ENCODE measurements around the gene ATAD1. TPM values are rescaled to one million over a fixed set of nuclear protein-coding genes. Genes with fewer than 3 reads are reported as not detected.
"Not testable (repeated sequence)": the region's sequence is repeated elsewhere in the genome, so short reads cannot be mapped to it uniquely, and the experiment has no call there.

The ATAD1 gene
- total RNA-seq, 2 donors from 2014 or later, result 54.2 to 55.9 TPM

GRCh38 chr10:87753995-87754866 lies 63.8 kb downstream of the ATAD1 start:
- Mint-ChIP-seq H3K4me1 (ENCODE audit: low read depth) (peaks cover 53% of the 10 kb centered on the region), H3K36me3 (ENCODE audit: insufficient read depth in 2 of 2) (peaks cover 5 to 9% of the 10 kb centered on the region in 2 donors), H3K9me3 (no peaks in the 10 kb centered on the region), H3K27ac (peak overlapping the region; percentile 84), H3K4me3 (peak overlapping the region; percentile 12 to 54), H3K27me3 (ENCODE audit: low read depth) (no peaks in the 10 kb centered on the region)
- ATAC-seq (replicated peaks in 1 of 2) (peak; percentile 51 to 65), DNase-seq (no peak)

GRCh38 chr10:87752566-87752965 lies 65.5 kb downstream of the ATAD1 start:
- DNase-seq (no peak), ATAC-seq (replicated peaks in 1 of 2) (no peak)
- no peaks in the 10 kb centered on the region for H3K27me3 Mint-ChIP-seq (ENCODE audit: low read depth)
- no peak overlapping the region for H3K4me3 Mint-ChIP-seq
- H3K4me1 Mint-ChIP-seq (ENCODE audit: low read depth), result peaks cover 48% of the 10 kb centered on the region
- H3K36me3 Mint-ChIP-seq (ENCODE audit: insufficient read depth in 2 of 2), result peaks cover 5 to 9% of the 10 kb centered on the region in 2 donors
- no peaks in the 10 kb centered on the region for H3K9me3 Mint-ChIP-seq
- H3K27ac Mint-ChIP-seq, result no peak overlapping the region

- ATAC-seq (replicated peaks in 1 of 2) (no peak), DNase-seq (no peak)
- Mint-ChIP-seq H3K27me3 (ENCODE audit: low read depth) (no peaks in the 10 kb centered on the region), H3K4me3 (no peak overlapping the region), H3K36me3 (ENCODE audit: insufficient read depth in 2 of 2) (peaks cover 5 to 6% of the 10 kb centered on the region in 2 donors), H3K4me1 (ENCODE audit: low read depth) (peaks cover 48% of the 10 kb centered on the region), H3K27ac (no peak overlapping the region), H3K9me3 (no peaks in the 10 kb centered on the region)
Observed at GRCh38 chr10:87751274-87751673, 66.8 kb downstream of the ATAD1 start.

DNA sequence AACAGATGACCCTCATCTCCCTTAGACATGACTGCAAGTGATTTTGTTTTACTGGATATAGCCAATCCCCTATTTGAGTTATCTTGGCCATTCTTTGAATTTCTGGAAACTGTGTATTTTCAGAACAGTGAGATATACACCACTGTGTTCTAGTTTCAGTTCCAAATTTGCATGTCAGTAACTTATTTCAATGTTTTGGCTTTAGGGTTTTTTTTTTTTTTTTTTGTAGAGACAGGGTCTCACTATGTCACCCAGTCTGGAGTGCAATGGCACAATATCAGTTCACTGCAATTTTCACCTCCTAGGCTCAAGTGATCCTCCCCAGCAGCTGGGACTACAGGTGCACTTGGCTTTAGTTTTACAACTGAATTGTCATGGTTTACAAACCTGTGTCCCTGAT lies 67.2 kb downstream of the ATAD1 start:
- Mint-ChIP-seq H3K9me3 (no peaks in the 10 kb centered on the region), H3K4me3 (peak overlapping the region in 1 of 2 donors; percentile 68), H3K36me3 (ENCODE audit: insufficient read depth in 2 of 2) (peaks cover 3 to 5% of the 10 kb centered on the region in 2 donors), H3K27me3 (ENCODE audit: low read depth) (no peaks in the 10 kb centered on the region), H3K4me1 (ENCODE audit: low read depth) (peaks cover 48% of the 10 kb centered on the region), H3K27ac (peak overlapping the region; percentile 86)
- ATAC-seq (replicated peaks in 1 of 2) (peak; percentile 56 to 64), DNase-seq (no peak)

- no peak overlapping the region for H3K27ac Mint-ChIP-seq
- peaks cover 2% of the 10 kb centered on the region in 2 donors for H3K36me3 Mint-ChIP-seq (ENCODE audit: insufficient read depth in 2 of 2)
- DNase-seq (no peak), ATAC-seq (replicated peaks in 1 of 2) (peak; percentile 24 to 41)
- no peaks in the 10 kb centered on the region for H3K9me3 Mint-ChIP-seq
- no peaks in the 10 kb centered on the region for H3K27me3 Mint-ChIP-seq (ENCODE audit: low read depth)
- H3K4me1 Mint-ChIP-seq (ENCODE audit: low read depth), result peaks cover 48% of the 10 kb centered on the region
- H3K4me3 Mint-ChIP-seq, result peak overlapping the region in 1 of 2 donors; percentile 68
Observed at GRCh38 chr10:87750001-87750671, 67.9 kb downstream of the ATAD1 start.

- H3K9me3 Mint-ChIP-seq; DNase-seq; H3K36me3 Mint-ChIP-seq (ENCODE audit: insufficient read depth in 2 of 2); H3K27ac Mint-ChIP-seq; H3K4me3 Mint-ChIP-seq; H3K27me3 Mint-ChIP-seq (ENCODE audit: low read depth); ATAC-seq (replicated peaks in 1 of 2): not testable (repeated sequence)
- H3K4me1 Mint-ChIP-seq (ENCODE audit: low read depth), result peaks cover 35% of the 10 kb centered on the region
Observed at GRCh38 chr10:87748244-87748643, 69.8 kb downstream of the ATAD1 start.

- Mint-ChIP-seq H3K36me3 (ENCODE audit: insufficient read depth in 2 of 2) (no peaks in the 10 kb centered on the region), H3K27me3 (ENCODE audit: low read depth) (no peaks in the 10 kb centered on the region)
- ATAC-seq (replicated peaks in 1 of 2), result no peak
Observed at GRCh38 chr10:87746911-87747310, 71.1 kb downstream of the ATAD1 start.

DNA sequence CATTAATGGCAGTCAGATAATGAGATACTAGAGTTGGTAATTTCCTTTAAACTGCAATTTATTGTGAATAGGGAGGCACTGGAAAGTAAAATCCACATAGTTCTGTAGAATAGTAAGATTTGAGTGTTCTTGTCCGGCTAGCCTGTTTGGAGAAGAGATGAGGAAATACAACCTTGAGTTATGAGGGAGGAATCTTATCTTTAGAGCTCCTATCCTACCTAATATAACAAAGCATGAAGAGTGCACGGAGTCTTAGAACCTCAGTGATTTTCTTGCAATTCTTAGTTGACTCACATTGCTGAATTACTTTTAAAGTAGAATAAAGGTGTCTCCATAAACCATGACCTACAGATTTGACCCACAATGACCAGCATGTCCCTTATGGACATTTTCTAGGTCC lies 73.4 kb downstream of the ATAD1 start:
- no peak overlapping the region for H3K4me3 Mint-ChIP-seq
- H3K27ac Mint-ChIP-seq, result no peak overlapping the region
- no peak for DNase-seq
- ATAC-seq (replicated peaks in 1 of 2), result no peak
- no peaks in the 10 kb centered on the region for H3K36me3 Mint-ChIP-seq (ENCODE audit: insufficient read depth in 2 of 2)
- no peaks in the 10 kb centered on the region for H3K27me3 Mint-ChIP-seq (ENCODE audit: low read depth)
- no peaks in the 10 kb centered on the region for H3K9me3 Mint-ChIP-seq
- H3K4me1 Mint-ChIP-seq (ENCODE audit: low read depth), result peaks cover 2% of the 10 kb centered on the region

More at GRCh38 chr10:87746911-87747310, 71.1 kb downstream of the ATAD1 start:
- DNase-seq, result no peak
- peaks cover 22% of the 10 kb centered on the region for H3K4me1 Mint-ChIP-seq (ENCODE audit: low read depth)
- no peak overlapping the region for H3K4me3 Mint-ChIP-seq
- H3K27ac Mint-ChIP-seq, result no peak overlapping the region
- no peaks in the 10 kb centered on the region for H3K9me3 Mint-ChIP-seq

DNA sequence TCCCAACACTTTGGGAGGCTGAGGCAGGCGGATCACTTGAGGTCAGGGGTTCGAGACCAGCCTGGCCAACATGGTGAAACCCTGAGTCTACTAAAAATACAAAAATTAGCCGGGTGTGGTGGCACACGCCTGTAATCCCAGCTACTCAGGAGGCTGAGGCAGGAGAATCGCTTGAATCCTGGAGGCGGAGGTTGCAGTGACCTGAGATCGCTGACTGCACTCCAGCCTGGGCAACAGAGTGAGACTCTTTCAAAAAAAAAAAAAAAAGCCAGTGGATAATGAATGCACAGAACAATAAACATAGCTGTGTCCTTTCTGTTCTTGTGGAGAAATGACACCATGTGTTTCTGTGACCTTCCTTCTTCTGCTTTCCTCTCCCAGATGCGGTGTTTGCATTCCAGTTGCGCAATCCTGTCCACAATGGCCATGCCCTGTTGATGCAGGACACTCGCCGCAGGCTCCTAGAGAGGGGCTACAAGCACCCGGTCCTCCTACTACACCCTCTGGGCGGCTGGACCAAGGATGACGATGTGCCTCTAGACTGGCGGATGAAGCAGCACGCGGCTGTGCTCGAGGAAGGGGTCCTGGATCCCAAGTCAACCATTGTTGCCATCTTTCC lies 74.9 kb downstream of the ATAD1 start:
- not testable (repeated sequence) for H3K9me3 Mint-ChIP-seq; H3K27ac Mint-ChIP-seq; H3K27me3 Mint-ChIP-seq (ENCODE audit: low read depth); H3K4me1 Mint-ChIP-seq (ENCODE audit: low read depth); H3K4me3 Mint-ChIP-seq; DNase-seq; H3K36me3 Mint-ChIP-seq (ENCODE audit: insufficient read depth in 2 of 2)
- peak in 1 of 2 donors; percentile 22 for ATAC-seq (replicated peaks in 1 of 2)

DNA sequence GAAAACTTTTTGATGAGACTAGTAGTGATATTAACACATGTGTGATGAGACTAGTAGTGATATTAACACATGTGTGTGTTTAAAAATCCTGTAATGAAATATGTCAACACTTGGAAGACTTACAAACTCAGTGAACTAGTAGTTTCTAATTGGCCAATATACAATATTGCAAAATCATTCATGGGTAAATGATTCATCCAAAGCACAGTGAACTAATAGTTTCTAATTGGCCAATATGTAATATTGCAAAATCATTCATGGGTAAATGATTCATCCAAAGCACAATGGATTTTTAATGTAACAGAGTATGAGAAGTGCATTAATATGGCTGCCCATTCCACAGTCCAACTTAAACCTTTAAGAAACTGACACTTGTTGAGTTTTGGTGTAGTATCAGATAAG lies 77.8 kb downstream of the ATAD1 start:
- Mint-ChIP-seq H3K9me3 (no peaks in the 10 kb centered on the region), H3K27me3 (ENCODE audit: low read depth) (peaks cover 18% of the 10 kb centered on the region), H3K4me1 (ENCODE audit: low read depth) (no peaks in the 10 kb centered on the region), H3K36me3 (ENCODE audit: insufficient read depth in 2 of 2) (no peaks in the 10 kb centered on the region), H3K4me3 (no peak overlapping the region), H3K27ac (no peak overlapping the region)
- DNase-seq, result no peak
- ATAC-seq (replicated peaks in 1 of 2), result no peak

DNA sequence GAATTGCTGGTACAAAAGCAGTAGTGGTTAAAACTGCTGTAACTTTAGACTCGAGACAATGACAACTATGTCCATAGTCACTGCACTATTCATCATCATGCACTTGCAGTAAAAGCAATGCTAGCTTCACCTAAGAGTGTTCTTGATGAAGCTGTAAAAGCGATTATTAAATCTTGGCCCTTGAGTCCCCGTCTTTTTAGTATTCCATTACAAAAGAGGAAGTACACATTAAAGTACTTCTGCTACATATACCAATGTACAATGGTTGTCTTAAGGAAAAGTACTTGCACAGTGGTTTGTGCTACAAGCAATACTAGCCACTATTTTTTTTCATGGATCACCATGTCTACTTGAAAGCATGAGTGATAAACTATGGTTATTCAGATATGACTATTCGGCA lies 78.3 kb downstream of the ATAD1 start:
- Mint-ChIP-seq H3K4me1 (ENCODE audit: low read depth) (no peaks in the 10 kb centered on the region), H3K4me3 (no peak overlapping the region), H3K27ac (no peak overlapping the region), H3K27me3 (ENCODE audit: low read depth) (peaks cover 23% of the 10 kb centered on the region), H3K9me3 (no peaks in the 10 kb centered on the region), H3K36me3 (ENCODE audit: insufficient read depth in 2 of 2) (no peaks in the 10 kb centered on the region)
- ATAC-seq (replicated peaks in 1 of 2) (no peak), DNase-seq (no peak)

DNA sequence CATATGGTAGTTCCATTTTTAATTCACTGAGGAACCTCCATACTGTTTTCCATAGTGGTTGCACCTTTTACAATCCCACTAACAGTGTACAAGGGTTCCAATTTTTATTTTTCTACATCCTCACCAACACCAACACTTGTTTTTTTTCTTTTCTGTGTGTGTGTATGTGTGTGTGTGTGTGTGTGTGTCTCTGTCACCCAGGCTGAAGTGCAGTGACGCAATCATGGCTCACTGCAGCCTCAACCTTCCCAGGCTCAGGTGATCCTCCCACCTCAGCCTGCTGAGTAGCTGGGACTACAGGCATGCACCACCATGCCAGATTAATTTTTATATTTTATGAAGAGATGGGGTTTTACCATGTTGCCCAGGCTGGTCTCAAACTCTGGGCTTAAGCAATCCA lies 79.8 kb downstream of the ATAD1 start:
- H3K4me3 Mint-ChIP-seq, DNase-seq: not testable (repeated sequence)
- peaks cover 33% of the 10 kb centered on the region for H3K27me3 Mint-ChIP-seq (ENCODE audit: low read depth)

More for the DNA sequence above, 79.8 kb downstream of the ATAD1 start:
- not testable (repeated sequence) for ATAC-seq (replicated peaks in 1 of 2); H3K9me3 Mint-ChIP-seq; H3K4me1 Mint-ChIP-seq (ENCODE audit: low read depth); H3K36me3 Mint-ChIP-seq (ENCODE audit: insufficient read depth in 2 of 2); H3K27ac Mint-ChIP-seq
